ENCODE measurements around the gene SMURF2. TPM values are rescaled to one million over a fixed set of nuclear protein-coding genes. Genes with fewer than 3 reads are reported as not detected.

The SMURF2 gene
- total and polyA plus RNA-seq, 9 donors, result 9.9 to 29.0 (median 22.6) TPM

DNA sequence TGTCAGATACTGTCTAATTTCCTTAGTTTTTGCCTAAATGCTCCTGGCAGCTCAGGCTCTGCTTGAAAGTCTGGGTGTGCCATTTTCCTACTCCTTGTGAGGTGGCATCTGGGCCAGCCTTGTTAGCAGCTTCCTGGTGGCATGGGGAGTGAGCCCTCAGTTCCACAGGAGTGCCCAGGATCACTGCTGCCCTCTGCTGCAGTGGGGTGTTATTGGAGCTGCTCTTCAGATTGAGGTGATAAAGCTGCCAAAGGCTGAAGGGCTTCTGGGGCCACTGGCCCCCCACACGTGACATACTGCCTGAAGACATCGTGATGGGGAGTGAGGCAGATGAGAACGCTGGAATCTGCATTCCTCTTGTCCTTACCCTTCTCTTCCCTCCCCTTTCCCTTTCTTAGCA is 127.9 kb downstream of the SMURF2 start:
- no peak overlapping the region for H3K4me3 ChIP-seq
- intact Hi-C loops (cut with DNase I), result loop anchor here in 1 of 4 donors (10.0 kb wide), 1 partner anchor 61 kb away; no protein-coding TSS in a partner anchor
- DNase-seq, result no peak
- WGBS, 3 donors, result 54 to 71% (median 63%) methylated on average over 3 of the region's 3 CpGs
- H3K36me3 ChIP-seq, result no peaks in the 10 kb centered on the region
- no peaks in the 10 kb centered on the region for H3K4me1 ChIP-seq (ENCODE audit: insufficient read depth)
- no peaks in the 10 kb centered on the region for H3K27me3 ChIP-seq
- H3K9me3 ChIP-seq, result no peaks in the 10 kb centered on the region
- TF ChIP-seq, protein P1, sequence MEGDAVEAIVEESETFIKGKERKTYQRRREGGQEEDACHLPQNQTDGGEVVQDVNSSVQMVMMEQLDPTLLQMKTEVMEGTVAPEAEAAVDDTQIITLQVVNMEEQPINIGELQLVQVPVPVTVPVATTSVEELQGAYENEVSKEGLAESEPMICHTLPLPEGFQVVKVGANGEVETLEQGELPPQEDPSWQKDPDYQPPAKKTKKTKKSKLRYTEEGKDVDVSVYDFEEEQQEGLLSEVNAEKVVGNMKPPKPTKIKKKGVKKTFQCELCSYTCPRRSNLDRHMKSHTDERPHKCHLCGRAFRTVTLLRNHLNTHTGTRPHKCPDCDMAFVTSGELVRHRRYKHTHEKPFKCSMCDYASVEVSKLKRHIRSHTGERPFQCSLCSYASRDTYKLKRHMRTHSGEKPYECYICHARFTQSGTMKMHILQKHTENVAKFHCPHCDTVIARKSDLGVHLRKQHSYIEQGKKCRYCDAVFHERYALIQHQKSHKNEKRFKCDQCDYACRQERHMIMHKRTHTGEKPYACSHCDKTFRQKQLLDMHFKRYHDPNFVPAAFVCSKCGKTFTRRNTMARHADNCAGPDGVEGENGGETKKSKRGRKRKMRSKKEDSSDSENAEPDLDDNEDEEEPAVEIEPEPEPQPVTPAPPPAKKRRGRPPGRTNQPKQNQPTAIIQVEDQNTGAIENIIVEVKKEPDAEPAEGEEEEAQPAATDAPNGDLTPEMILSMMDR (IDR thresholded peaks at IDR 0.05), result no peak
- TF ChIP-seq POLR2A (IDR thresholded peaks at IDR 0.05) (no peak), EP300 (IDR thresholded peaks at IDR 0.05) (no peak)
- no peak overlapping the region for H3K27ac ChIP-seq

DNA sequence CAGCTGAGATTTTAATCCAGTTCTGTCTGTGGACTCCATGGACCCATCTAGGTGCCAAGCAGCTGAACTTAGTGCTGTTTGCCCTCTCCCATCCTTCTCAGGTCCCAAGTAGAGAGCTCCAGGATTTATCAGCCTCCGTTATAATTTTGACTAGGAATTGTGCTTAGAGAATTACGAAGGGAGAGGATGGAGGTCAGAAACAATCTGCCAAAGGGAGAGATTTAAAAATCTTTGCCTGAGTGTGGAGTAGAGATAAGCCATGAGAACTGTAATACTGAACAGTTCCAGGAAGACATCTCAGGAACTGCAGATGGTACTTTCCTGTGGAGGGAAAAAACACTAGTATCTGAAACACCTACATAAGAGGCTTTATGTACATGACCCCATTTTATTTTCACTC is 128.3 kb downstream of the SMURF2 start:
- 44 to 54% (median 53%) methylated on average over 2 of the region's 2 CpGs for WGBS, 3 donors
- Histone ChIP-seq H3K4me3 (no peak overlapping the region), H3K4me1 (ENCODE audit: insufficient read depth) (no peaks in the 10 kb centered on the region), H3K9me3 (no peaks in the 10 kb centered on the region), H3K36me3 (no peaks in the 10 kb centered on the region), H3K27ac (no peak overlapping the region), H3K27me3 (no peaks in the 10 kb centered on the region)
- TF ChIP-seq EP300 (IDR thresholded peaks at IDR 0.05), result no peak
- TF ChIP-seq, protein P1 (IDR thresholded peaks at IDR 0.05), result no peak
- TF ChIP-seq POLR2A (IDR thresholded peaks at IDR 0.05), result no peak
- DNase-seq, result no peak
- intact Hi-C loops (cut with DNase I), result loop anchor here in 1 of 4 donors (10.0 kb wide), 1 partner anchor 61 kb away; no protein-coding TSS in a partner anchor

DNA sequence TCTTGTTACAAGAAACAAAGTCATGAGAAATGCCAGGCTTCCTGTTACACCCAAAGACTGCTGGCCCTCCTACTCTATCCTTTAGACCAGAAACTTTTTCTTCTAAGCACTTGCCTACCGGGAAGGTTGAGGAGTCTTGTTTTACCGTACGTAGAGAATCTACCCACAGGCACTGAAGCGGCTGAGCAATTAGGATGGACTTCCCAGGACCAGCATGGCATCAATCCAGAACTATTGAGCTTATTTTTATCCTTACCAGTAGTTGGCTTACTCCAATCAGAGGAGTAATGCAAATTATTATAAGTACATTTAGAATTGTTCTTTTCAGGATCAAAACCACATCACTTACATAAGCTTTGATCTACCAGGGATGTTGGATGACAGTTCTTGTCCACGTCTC is 129.7 kb downstream of the SMURF2 start:
- Histone ChIP-seq H3K9me3 (no peaks in the 10 kb centered on the region), H3K4me1 (ENCODE audit: insufficient read depth) (no peaks in the 10 kb centered on the region), H3K4me3 (no peak overlapping the region), H3K27me3 (no peaks in the 10 kb centered on the region), H3K36me3 (no peaks in the 10 kb centered on the region), H3K27ac (peak overlapping the region in 1 of 2 donors; percentile 51)
- WGBS, 3 donors, result 90 to 92% (median 91%) methylated on average over 5 of the region's 5 CpGs
- intact Hi-C loops (cut with DNase I), result loop anchor here in 1 of 4 donors (10.0 kb wide), 1 partner anchor 62 kb away; no protein-coding TSS in a partner anchor
- TF ChIP-seq POLR2A (IDR thresholded peaks at IDR 0.05) (no peak), EP300 (IDR thresholded peaks at IDR 0.05) (no peak)
- TF ChIP-seq, protein P1 (IDR thresholded peaks at IDR 0.05), result no peak
- no peak for DNase-seq

DNA sequence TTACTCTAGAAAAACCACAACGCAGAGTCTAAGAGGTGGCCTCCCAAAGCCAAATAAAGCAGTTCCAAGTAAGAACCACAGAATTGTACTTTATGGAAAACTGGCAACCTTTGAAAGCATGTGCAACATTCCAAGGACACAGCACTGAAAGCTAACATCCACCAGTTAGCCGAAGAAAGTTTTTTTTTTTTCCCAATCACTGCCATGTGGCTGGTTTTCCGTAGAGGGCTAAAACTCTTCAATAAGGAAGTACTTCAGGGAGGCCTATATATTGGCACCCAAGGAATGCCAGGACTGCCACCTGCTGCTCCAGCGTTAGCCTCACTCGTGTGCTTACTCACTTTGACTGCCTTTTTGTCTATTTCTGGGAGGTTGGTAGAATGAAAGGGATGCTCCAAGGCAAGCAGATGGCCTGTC is 130.1 kb downstream of the SMURF2 start:
- Histone ChIP-seq H3K36me3 (no peaks in the 10 kb centered on the region), H3K9me3 (no peaks in the 10 kb centered on the region), H3K4me3 (no peak overlapping the region), H3K4me1 (ENCODE audit: insufficient read depth) (no peaks in the 10 kb centered on the region), H3K27ac (peak overlapping the region in 1 of 2 donors; percentile 51), H3K27me3 (no peaks in the 10 kb centered on the region)
- TF ChIP-seq EP300 (IDR thresholded peaks at IDR 0.05), result no peak
- TF ChIP-seq, protein P1 (IDR thresholded peaks at IDR 0.05), result no peak
- TF ChIP-seq POLR2A (IDR thresholded peaks at IDR 0.05), result no peak
- intact Hi-C loops (cut with DNase I), result loop anchor here in 1 of 4 donors (10.0 kb wide), 1 partner anchor 63 kb away; no protein-coding TSS in a partner anchor
- WGBS, 3 donors, result 21 to 34% (median 34%) methylated on average over 5 of the region's 5 CpGs
- DNase-seq, result no peak

Measured in ovary (tissue), 9 donors.